ENCODE data around the gene STAG3.
"Not testable (repeated sequence)": the region's sequence is repeated elsewhere in the genome, so short reads cannot be mapped to it uniquely, and the experiment has no call there.

The STAG3 gene, protein sequence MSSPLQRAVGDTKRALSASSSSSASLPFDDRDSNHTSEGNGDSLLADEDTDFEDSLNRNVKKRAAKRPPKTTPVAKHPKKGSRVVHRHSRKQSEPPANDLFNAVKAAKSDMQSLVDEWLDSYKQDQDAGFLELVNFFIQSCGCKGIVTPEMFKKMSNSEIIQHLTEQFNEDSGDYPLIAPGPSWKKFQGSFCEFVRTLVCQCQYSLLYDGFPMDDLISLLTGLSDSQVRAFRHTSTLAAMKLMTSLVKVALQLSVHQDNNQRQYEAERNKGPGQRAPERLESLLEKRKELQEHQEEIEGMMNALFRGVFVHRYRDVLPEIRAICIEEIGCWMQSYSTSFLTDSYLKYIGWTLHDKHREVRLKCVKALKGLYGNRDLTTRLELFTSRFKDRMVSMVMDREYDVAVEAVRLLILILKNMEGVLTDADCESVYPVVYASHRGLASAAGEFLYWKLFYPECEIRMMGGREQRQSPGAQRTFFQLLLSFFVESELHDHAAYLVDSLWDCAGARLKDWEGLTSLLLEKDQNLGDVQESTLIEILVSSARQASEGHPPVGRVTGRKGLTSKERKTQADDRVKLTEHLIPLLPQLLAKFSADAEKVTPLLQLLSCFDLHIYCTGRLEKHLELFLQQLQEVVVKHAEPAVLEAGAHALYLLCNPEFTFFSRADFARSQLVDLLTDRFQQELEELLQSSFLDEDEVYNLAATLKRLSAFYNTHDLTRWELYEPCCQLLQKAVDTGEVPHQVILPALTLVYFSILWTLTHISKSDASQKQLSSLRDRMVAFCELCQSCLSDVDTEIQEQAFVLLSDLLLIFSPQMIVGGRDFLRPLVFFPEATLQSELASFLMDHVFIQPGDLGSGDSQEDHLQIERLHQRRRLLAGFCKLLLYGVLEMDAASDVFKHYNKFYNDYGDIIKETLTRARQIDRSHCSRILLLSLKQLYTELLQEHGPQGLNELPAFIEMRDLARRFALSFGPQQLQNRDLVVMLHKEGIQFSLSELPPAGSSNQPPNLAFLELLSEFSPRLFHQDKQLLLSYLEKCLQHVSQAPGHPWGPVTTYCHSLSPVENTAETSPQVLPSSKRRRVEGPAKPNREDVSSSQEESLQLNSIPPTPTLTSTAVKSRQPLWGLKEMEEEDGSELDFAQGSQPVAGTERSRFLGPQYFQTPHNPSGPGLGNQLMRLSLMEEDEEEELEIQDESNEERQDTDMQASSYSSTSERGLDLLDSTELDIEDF

DNA sequence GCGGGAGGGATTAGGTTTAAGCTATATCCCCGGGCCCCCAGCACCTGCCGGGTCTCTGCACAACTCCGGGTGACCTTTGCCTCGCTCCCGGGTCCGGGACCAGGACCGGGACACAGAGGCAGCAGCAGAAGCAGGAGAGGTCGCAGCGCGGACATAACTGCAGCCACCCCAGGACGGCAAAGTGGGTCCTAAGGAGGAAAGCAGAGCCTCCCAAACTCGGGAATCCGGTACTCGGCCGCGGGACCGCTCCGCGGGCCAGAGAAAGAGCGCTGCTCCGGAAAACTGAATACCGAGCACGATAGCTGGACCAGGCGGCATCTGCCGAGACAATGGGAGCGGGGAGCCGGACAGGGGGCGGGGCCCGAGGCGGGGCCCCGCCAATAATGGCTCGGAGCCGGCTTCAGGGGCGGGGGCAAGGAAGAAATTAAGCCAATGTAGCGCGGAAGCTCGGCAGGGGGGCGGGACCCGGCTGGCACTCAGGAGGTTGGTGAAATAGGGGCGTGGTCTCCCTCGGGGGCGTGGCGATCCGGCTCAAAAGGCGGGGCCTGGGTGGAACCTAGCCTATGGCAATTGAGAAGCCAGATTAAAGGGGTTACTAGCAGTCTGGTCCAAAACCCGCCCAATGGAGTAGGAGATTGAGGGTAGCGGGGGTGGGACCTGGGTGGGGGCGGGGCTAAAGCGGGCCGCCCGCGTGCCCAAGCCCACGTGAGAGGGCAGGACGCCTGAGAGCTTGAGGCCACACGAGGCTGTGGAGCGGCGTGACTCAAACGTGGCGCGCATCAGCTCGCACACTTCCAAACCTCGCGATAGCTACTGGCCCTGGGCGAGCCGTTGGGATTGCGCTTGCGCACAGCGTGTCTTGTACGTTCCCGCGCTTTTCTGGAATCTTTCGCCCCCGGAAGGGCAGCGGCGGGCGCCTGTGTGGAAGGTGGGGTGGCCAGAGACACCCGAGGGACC, at the start of gene STAG3, which contains the start of gene GPC2:
Gene STAG3, plus strand, starts transcription at position 874 of the 957 bp plus-strand sequence. CDS start 2,639 bp downstream, outside the sequence.
Gene GPC2, minus strand, starts transcription at position 337 of the 957 bp plus-strand sequence. Its CDS starts 182 bp downstream, at position 155.
- H3K4me3 ChIP-seq (ENCODE audit: low read length), result peak within 1 kb of the TSS; percentile 63
- TF ChIP-seq ZNF274 (IDR thresholded peaks at IDR 0.05; ENCODE audit: low read depth, low read length), result no peak

GRCh38 chr7:100128637-100128963, 49.1 kb upstream of the STAG3 start:
- no peak for TF ChIP-seq ZNF274 (IDR thresholded peaks at IDR 0.05; ENCODE audit: low read depth, low read length)
- H3K4me3 ChIP-seq (ENCODE audit: low read length), result no peak overlapping the region

DNA sequence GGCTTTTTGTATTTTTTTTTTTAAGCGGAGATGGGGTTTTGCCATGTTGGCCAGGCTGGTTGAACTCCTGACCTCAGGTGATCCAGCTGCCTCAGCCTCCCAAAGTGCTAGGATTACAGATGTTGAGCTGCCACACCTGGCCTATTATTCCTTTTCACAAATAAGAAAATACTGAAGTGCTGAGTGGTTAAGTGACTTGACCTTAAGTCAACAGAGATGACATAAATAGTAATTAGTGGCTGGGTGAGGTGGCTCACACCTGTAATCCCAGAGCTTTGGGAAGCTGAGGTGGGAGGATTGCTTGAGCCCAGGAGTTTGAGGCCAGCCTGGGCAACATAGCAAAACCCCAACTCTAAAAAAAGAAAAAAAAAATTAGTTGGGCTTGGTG, 47.5 kb upstream of the STAG3 start:
- not testable (repeated sequence) for H3K4me3 ChIP-seq (ENCODE audit: low read length)

GRCh38 chr7:100130608-100131453, 46.9 kb upstream of the STAG3 start:
- no peak overlapping the region for H3K4me3 ChIP-seq (ENCODE audit: low read length)
- no peak for TF ChIP-seq ZNF274 (IDR thresholded peaks at IDR 0.05; ENCODE audit: low read depth, low read length)

- no peak overlapping the region for H3K4me3 ChIP-seq (ENCODE audit: low read length)
- TF ChIP-seq ZNF274 (IDR thresholded peaks at IDR 0.05; ENCODE audit: low read depth, low read length), result no peak
Observed at GRCh38 chr7:100132126-100132525, 45.6 kb upstream of the STAG3 start.

DNA sequence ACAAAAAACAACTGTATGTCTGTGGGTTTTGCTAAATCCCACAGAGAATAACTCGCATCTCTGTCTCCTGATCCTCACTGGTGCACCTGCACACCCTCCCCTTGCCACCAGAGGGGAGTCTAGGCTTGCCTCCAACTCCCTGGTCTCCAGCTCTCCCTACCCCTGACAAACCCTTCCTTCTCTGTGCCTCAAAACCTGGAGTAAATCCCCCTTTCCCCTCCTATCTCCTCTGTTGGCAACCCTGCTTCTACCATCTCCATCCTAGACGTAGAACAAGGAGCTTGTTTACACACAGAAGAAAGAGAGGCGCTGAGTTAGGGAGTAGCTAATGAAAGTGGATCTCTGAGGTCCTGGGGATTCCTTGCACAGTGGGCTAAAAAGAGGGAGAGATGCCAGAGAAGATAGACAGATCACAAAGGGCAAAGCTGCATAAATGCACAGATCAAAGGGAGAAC, 45.0 kb upstream of the STAG3 start:
- H3K4me3 ChIP-seq (ENCODE audit: low read length), result no peak overlapping the region
- no peak for TF ChIP-seq ZNF274 (IDR thresholded peaks at IDR 0.05; ENCODE audit: low read depth, low read length)

- no peak for TF ChIP-seq ZNF274 (IDR thresholded peaks at IDR 0.05; ENCODE audit: low read depth, low read length)
- no peak overlapping the region for H3K4me3 ChIP-seq (ENCODE audit: low read length)
Observed at GRCh38 chr7:100137851-100138760, 39.6 kb upstream of the STAG3 start.

- TF ChIP-seq ZNF274 (IDR thresholded peaks at IDR 0.05; ENCODE audit: low read depth, low read length), result no peak
Observed at GRCh38 chr7:100141555-100141949, 36.2 kb upstream of the STAG3 start.

GRCh38 chr7:100142461-100142860, 35.3 kb upstream of the STAG3 start:
- H3K4me3 ChIP-seq (ENCODE audit: low read length), result no peak overlapping the region
- TF ChIP-seq ZNF274 (IDR thresholded peaks at IDR 0.05; ENCODE audit: low read depth, low read length), result no peak

More at GRCh38 chr7:100141555-100141949, 36.2 kb upstream of the STAG3 start:
- no peak overlapping the region for H3K4me3 ChIP-seq (ENCODE audit: low read length)

- H3K4me3 ChIP-seq (ENCODE audit: low read length), result not testable (repeated sequence)
Observed at GRCh38 chr7:100146350-100146749, 31.4 kb upstream of the STAG3 start.

DNA sequence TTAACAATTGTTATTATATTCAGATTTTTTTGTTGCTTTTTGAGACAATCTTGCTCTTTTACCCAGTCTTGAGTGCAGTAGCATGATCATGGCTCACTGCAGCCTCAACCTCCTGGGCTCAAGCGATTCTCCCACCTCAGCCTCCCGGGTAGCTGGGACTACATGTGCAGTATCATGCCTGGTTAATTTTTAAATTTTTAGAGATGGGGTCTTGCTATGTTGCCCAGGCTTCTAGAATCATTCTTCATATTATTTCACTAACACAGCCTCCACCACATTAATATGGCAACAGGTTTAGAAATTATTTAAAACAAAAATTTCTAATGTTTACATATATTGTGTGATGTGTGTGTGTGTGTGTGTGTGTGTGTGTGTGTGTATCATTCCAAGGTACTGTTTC, 30.4 kb upstream of the STAG3 start:
- no peak for TF ChIP-seq ZNF274 (IDR thresholded peaks at IDR 0.05; ENCODE audit: low read depth, low read length)
- no peak overlapping the region for H3K4me3 ChIP-seq (ENCODE audit: low read length)
